ENCODE data around the gene TMC5. TPM values are rescaled to one million over a fixed set of nuclear protein-coding genes. Genes with fewer than 3 reads are reported as not detected.

The TMC5 gene
- total and polyA plus RNA-seq, 2 of the 13 experiments (the other 11 are each of a cell fraction or from before 2014, with no cell fraction given) = 0.09 to 0.41 TPM

- peak; percentile 84 for TF ChIP-seq USF2 (IDR thresholded peaks at IDR 0.05; ENCODE audit: low read depth, low read length)
- TF ChIP-seq USF2 (CRISPR knock-in tag; IDR thresholded peaks at IDR 0.05; ENCODE audit: borderline replicate concordance) = peak; percentile 72; the same call in 1 of the 2 replicates
- no peak for TF ChIP-seq ZNF18 (CRISPR knock-in tag; IDR thresholded peaks at IDR 0.05; ENCODE audit: insufficient replicate concordance)
- TF ChIP-seq GATAD1 (CRISPR knock-in tag; IDR thresholded peaks at IDR 0.05) = no peak
- no peak for TF ChIP-seq ZNF704 (CRISPR knock-in tag; IDR thresholded peaks at IDR 0.05; ENCODE audit: borderline replicate concordance)
- TF ChIP-seq TRAFD1 (CRISPR knock-in tag; IDR thresholded peaks at IDR 0.05; ENCODE audit: borderline replicate concordance) = no peak
- TF ChIP-seq NFKBIZ (CRISPR knock-in tag; IDR thresholded peaks at IDR 0.05) = 0 out of 2 replicates have a peak, but pooled peaks have one; percentile 35
- TF ChIP-seq SKI (IDR thresholded peaks at IDR 0.05; ENCODE audit: partially characterized antibody) = no peak
- TF ChIP-seq MAZ (IDR thresholded peaks at IDR 0.05; ENCODE audit: borderline replicate concordance, low read depth, low read length) = no peak
- no peak for TF ChIP-seq MAZ (CRISPR knock-in tag; IDR thresholded peaks at IDR 0.05; ENCODE audit: low read depth)
- no peak for TF ChIP-seq ZNF597 (CRISPR knock-in tag; IDR thresholded peaks at IDR 0.05)
- TF ChIP-seq NR0B2 (CRISPR knock-in tag; IDR thresholded peaks at IDR 0.05) = no peak
- TF ChIP-seq ATF7-NPFF (CRISPR knock-in tag; IDR thresholded peaks at IDR 0.05; ENCODE audit: low read depth) = no peak
- peak; percentile 19 for TF ChIP-seq TEAD3 (CRISPR knock-in tag; optimal IDR thresholded peaks at IDR 0.05; ENCODE audit: borderline replicate concordance)
- no peak for TF ChIP-seq CENPX (CRISPR knock-in tag; IDR thresholded peaks at IDR 0.05)
- TF ChIP-seq HCFC1 (IDR thresholded peaks at IDR 0.05; ENCODE audit: low read depth, low read length) = no peak
- no peak for TF ChIP-seq DR1 (CRISPR knock-in tag; IDR thresholded peaks at IDR 0.05)
- TF ChIP-seq FLYWCH1 (CRISPR knock-in tag; IDR thresholded peaks at IDR 0.05) = no peak
- no peak for TF ChIP-seq NONO (IDR thresholded peaks at IDR 0.05)
- no peak for TF ChIP-seq NONO (CRISPR knock-in tag; conservative IDR thresholded peaks at IDR 0.05)
- peak; percentile 29; the same call in 1 of the 2 replicates for TF ChIP-seq ZMYM4 (CRISPR knock-in tag; IDR thresholded peaks at IDR 0.05)
- no peak for TF ChIP-seq TAF15 (IDR thresholded peaks at IDR 0.05; ENCODE audit: low read depth, low read length, poor library complexity, severe bottlenecking)
Observed at GRCh38 chr16:19458722-19459379, 41.2 kb downstream of the TMC5 start (continued).
